ENCODE results near the gene ZSCAN31. TPM values are rescaled to one million over a fixed set of nuclear protein-coding genes. Genes with fewer than 3 reads are reported as not detected.
"Not testable (repeated sequence)": the region's sequence is repeated elsewhere in the genome, so short reads cannot be mapped to it uniquely, and the experiment has no call there.

Gene ZSCAN31
- total RNA-seq, 1 donor from 2014 or later, result 15.7 TPM

DNA sequence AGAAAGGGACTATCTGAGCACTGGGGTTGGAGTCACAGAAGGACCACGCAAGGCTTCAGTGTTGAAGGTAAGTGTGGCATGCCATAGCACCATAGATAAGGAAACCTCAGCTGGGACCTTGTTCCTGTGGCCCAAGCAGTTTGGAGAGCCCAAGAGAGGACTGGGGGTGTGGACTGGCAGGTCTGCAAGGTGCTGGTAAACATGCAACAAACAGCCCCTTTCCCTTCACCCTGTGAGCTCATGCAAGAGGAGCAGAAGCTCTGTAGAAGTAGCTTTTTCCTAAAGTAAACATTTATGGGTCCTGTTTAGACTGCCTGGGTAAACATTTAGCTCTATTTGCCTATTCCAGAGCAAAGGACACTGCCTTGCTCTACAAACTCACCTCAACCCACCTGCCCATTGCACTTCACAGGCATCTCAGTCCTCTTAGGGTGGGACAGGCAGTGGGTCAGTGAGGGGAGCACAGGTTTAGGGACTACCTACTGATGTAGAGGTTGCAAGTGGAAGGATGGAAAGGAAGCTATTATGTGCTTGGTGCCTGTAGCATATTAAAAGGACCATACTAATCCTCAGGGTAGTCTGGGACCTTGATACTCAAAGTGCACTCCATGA lies 12.0 kb downstream of the ZSCAN31 start:
- H3K27ac ChIP-seq, result no peak overlapping the region
- intact Hi-C loops (cut with DNase I), result no loop called here
- peaks cover 36% of the 10 kb centered on the region for H3K9me3 ChIP-seq
- DNase-seq (no peak), ATAC-seq (no peak)
- H3K4me3 ChIP-seq, result no peak overlapping the region
- no peaks in the 10 kb centered on the region for H3K4me1 ChIP-seq
- H3K36me3 ChIP-seq, result peaks cover 20% of the 10 kb centered on the region
- no peaks in the 10 kb centered on the region for H3K27me3 ChIP-seq (ENCODE audit: low read depth)
- TF ChIP-seq, protein P1, sequence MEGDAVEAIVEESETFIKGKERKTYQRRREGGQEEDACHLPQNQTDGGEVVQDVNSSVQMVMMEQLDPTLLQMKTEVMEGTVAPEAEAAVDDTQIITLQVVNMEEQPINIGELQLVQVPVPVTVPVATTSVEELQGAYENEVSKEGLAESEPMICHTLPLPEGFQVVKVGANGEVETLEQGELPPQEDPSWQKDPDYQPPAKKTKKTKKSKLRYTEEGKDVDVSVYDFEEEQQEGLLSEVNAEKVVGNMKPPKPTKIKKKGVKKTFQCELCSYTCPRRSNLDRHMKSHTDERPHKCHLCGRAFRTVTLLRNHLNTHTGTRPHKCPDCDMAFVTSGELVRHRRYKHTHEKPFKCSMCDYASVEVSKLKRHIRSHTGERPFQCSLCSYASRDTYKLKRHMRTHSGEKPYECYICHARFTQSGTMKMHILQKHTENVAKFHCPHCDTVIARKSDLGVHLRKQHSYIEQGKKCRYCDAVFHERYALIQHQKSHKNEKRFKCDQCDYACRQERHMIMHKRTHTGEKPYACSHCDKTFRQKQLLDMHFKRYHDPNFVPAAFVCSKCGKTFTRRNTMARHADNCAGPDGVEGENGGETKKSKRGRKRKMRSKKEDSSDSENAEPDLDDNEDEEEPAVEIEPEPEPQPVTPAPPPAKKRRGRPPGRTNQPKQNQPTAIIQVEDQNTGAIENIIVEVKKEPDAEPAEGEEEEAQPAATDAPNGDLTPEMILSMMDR (IDR thresholded peaks at IDR 0.05), result no peak

DNA sequence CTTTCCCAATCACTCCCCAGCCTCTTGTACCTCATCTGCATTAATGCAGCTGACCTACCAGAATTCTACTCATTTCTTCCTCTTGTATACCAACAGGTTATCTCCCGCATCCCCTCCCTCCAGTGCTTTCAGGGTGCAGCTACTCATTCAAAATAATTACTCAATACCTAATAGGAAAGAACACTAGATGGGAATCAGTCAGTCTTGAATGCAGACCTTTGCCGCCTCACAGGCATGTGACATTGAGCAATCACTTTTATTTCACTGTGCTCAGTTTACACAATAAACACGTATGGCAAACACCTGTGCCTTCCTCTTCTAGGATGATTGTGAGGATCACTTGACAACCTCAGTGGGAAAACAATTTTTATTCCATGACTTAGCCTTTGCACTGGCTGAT lies 13.3 kb downstream of the ZSCAN31 start:
- Histone ChIP-seq H3K36me3 (peaks cover 20% of the 10 kb centered on the region), H3K9me3 (peaks cover 28% of the 10 kb centered on the region), H3K4me3 (no peak overlapping the region), H3K27ac (no peak overlapping the region), H3K27me3 (ENCODE audit: low read depth) (no peaks in the 10 kb centered on the region), H3K4me1 (no peaks in the 10 kb centered on the region)
- no peak for ATAC-seq
- DNase-seq, result no peak
- intact Hi-C loops (cut with DNase I), result no loop called here
- TF ChIP-seq, protein P1 (IDR thresholded peaks at IDR 0.05), result no peak

DNA sequence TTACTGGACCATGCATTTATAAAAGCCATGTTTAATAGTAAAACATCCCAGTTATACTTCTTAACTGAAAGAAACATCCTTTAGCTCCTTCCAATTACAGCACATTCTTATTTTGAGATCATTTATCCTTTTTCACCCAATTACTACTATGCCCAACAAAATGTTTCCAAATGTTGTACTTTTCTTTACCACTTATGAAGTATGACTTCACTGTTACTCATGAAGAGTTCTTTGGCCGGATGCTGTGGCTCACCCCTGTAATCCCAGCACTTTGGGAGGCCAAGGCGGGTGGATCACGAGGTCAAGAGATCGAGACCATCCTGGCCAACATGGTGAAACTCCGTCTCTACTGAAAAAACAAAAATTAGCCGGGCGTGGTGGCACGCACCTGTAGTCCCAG lies 18.1 kb downstream of the ZSCAN31 start:
- H3K27me3 ChIP-seq (ENCODE audit: low read depth); H3K36me3 ChIP-seq; H3K27ac ChIP-seq; ATAC-seq; H3K4me3 ChIP-seq; H3K4me1 ChIP-seq; DNase-seq; intact Hi-C loops (cut with DNase I); H3K9me3 ChIP-seq: not testable (repeated sequence)

DNA sequence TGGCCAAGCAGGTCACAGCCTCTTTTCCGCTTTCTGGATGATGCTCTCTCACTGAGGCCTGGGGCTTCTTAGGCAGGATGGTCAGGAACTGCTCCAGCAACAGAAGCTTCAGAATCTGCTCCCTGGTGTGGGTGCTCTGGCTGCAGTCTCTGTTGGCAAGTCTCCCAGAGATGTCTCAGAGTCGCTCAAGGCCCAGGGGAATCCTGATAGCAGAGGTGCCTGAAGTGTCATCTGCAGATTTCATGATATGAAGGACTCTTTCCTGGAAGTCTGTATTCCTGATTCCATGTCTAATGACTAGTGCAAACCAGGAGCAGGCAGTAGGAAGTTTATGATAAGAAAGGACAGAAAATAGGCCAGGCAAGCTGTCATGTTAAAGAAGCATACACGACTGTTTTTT lies 20.3 kb downstream of the ZSCAN31 start:
- TF ChIP-seq, protein P1 (IDR thresholded peaks at IDR 0.05), result no peak
- H3K27ac ChIP-seq, result no peak overlapping the region
- H3K9me3 ChIP-seq, result no peaks in the 10 kb centered on the region
- intact Hi-C loops (cut with DNase I), result no loop called here
- H3K4me1 ChIP-seq, result no peaks in the 10 kb centered on the region
- DNase-seq (no peak), ATAC-seq (no peak)
- H3K36me3 ChIP-seq, result no peaks in the 10 kb centered on the region
- no peaks in the 10 kb centered on the region for H3K27me3 ChIP-seq (ENCODE audit: low read depth)
- no peak overlapping the region for H3K4me3 ChIP-seq

DNA sequence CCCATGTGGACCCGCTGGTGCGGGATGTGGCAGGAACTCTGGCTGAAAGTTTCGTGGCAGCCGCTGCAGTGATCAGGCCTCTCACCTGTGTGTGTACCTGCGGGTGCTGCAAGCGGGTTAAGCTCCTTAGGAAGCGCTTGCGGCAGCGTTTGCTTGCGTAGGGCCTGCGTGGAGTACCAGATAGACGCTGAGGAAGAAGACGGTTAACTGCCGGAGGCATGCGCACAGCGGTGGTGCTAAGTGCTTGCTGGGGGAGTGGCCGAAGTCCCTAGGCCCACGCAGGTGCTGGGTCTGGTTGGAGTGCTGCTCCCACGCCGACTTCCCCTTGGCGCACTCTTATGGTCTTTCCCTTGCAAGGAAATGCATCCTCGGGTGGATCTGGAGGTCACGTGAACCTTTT lies 23.0 kb downstream of the ZSCAN31 start:
- Histone ChIP-seq H3K27me3 (ENCODE audit: low read depth) (no peaks in the 10 kb centered on the region), H3K4me1 (no peaks in the 10 kb centered on the region), H3K9me3 (no peaks in the 10 kb centered on the region), H3K27ac (no peak overlapping the region), H3K4me3 (no peak overlapping the region), H3K36me3 (no peaks in the 10 kb centered on the region)
- ATAC-seq (no peak), DNase-seq (no peak)
- intact Hi-C loops (cut with DNase I), result no loop called here
- TF ChIP-seq, protein P1 (IDR thresholded peaks at IDR 0.05), result no peak

DNA sequence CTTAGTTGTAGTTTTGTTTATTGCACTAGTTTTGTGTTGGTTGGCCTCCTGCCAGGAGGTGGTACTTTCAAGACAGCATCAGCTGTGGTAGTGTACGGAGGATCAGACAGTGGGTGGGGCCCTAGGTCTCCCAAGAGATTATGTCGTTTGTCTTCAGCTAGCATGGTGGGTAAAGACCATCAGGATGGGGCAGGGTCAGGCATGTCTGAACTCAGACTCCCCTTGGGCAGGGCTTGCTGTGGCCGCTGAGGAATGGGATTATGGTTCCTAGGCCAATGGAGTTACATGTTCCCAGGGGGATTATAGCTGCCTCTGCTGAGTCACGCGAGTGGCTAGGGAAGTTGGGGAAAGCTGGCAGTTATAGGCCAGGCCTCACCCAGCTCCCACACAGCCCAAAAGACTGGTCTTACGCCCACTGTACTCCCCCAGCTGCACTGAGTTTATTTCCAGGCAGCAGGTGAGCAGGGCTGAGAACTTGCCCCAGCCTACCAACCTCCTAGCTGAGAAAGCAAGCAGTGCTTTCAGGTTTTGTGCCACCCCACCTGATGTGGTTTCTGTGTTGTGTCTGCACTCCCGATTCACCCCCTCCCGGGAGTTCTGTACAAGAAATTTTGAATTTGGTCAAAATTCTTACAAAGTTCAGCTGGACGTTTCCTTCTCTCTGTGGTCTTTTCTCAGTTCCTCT lies 24.7 kb downstream of the ZSCAN31 start:
- Histone ChIP-seq H3K27me3 (ENCODE audit: low read depth) (no peaks in the 10 kb centered on the region), H3K4me3 (no peak overlapping the region), H3K27ac (no peak overlapping the region), H3K36me3 (no peaks in the 10 kb centered on the region), H3K4me1 (no peaks in the 10 kb centered on the region), H3K9me3 (no peaks in the 10 kb centered on the region)
- TF ChIP-seq, protein P1 (IDR thresholded peaks at IDR 0.05), result no peak
- DNase-seq, result no peak
- no peak for ATAC-seq
- intact Hi-C loops (cut with DNase I), result no loop called here

DNA sequence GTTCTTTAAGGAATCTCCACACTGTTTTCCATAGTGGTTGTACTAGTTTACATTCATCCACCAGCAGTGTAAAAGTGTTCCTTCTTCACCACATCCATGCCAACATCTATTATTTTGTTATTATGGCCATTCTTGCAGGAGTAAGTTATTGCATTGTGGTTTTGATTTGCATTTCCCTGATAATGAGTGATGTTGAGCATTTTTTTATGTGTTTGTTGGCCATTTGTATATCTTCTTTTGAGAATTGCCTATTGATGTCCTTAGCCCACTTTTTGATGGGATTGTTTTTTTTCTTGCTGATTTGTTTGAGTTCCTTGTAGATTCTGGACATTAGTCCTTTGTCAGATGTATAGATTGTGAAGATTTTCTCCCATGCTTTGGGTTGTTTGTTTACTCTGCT lies 29.6 kb downstream of the ZSCAN31 start:
- H3K27ac ChIP-seq; H3K9me3 ChIP-seq; H3K4me1 ChIP-seq; H3K36me3 ChIP-seq; intact Hi-C loops (cut with DNase I); ATAC-seq; H3K4me3 ChIP-seq; DNase-seq; H3K27me3 ChIP-seq (ENCODE audit: low read depth): not testable (repeated sequence)
